ENCODE results near the gene CLEC20A. TPM values are rescaled to one million over a fixed set of nuclear protein-coding genes. Genes with fewer than 3 reads are reported as not detected.
A peak's percentile ranks its signal among the peaks of the same experiment; 100 is the strongest.

Gene CLEC20A
- polyA plus RNA-seq, 3 donors: not detected

DNA sequence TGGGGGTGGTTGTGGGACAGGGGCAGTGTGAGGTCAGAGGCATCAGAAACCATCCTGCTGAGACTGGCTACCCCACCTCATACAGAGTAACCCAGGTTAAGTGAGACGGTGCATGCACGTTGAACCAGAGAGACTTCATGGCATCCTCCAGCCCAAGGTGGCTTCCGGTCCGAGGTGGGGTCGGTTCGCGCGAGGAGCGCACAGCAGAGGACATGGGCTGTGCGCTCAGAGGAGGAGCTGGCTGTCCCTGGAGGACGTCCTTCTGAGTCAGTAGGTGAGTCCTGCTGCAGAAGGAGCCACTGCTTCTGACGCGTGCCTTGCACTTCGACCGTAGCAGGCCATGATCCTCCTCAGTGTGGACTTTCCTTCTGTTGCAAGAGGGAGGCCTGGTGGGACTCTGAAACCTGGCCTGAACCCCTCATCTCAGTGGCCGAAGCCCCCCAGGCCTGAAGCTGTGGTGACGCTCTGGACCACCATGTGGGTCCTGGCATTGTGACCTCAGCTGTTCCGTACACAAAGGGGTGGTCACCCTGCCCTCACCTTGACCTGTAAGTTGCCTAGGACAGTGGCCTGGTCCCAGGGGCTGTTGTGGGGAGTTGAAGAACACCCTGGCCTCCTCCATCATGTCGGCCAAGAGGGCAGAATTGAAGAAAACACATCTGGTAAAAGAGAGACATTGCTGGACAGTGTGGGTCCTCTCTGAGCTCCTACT is 16.0 kb upstream of the CLEC20A start, which contains the start of gene TEX35:
TEX35 (plus strand) TSS at position 544 of the 712 bp plus-strand sequence; CDS start at position 624, 80 bp downstream.
- no peak within 1 kb of the TSS for H3K4me3 ChIP-seq (replicated peaks in 1 of 3; ENCODE audit: low read depth in 2 of 3, low read length in 3 of 3)
- Mint-ChIP-seq H3K9me3 (no peaks in the 10 kb centered on the region), H3K4me3 (no peak within 1 kb of the TSS), H3K27ac (peak within 1 kb of the TSS in 1 of 7 donors; percentile 21), H3K4me1 (no peaks in the 10 kb centered on the region), H3K36me3 (no peaks in the 10 kb centered on the region), H3K27me3 (ENCODE audit: low read depth in 3 of 3) (peaks cover 0 to 1% (median 0%) of the 10 kb centered on the region in 3 donors)
- H4K20me1 ChIP-seq (ENCODE audit: insufficient read depth, low read length): no peaks in the 10 kb centered on the region
- no peak within 1 kb of the TSS for H3K9ac ChIP-seq (ENCODE audit: insufficient read depth, low read length, poor library complexity, severe bottlenecking)
- H3K27me3 ChIP-seq (ENCODE audit: control insufficient read depth in 2 of 2, insufficient read depth in 2 of 2, low read length in 2 of 2): no peaks in the 10 kb centered on the region
- intact Hi-C loops (cut with micrococcal nuclease): no loop called here
- no peak within 1 kb of the TSS for H3K4me2 ChIP-seq (replicated peaks; ENCODE audit: extremely low read depth, low read length, poor library complexity, severe bottlenecking)
- WGBS (ENCODE audit: insufficient coverage): 97% methylated on average over 19 of the region's 19 CpGs
- no peaks in the 10 kb centered on the region for H3K9me3 ChIP-seq (replicated peaks in 1 of 2; ENCODE audit: control insufficient read depth in 1 of 2, insufficient read depth in 1 of 2, low read length in 2 of 2)
- H3K36me3 ChIP-seq (replicated peaks in 1 of 2; ENCODE audit: control insufficient read depth in 1 of 2, insufficient read depth in 2 of 2, low read length in 2 of 2): no peaks in the 10 kb centered on the region
- no peak within 1 kb of the TSS for H3K27ac ChIP-seq (ENCODE audit: low read depth in 1 of 2, low read length in 2 of 2)
- TF ChIP-seq, protein P1, sequence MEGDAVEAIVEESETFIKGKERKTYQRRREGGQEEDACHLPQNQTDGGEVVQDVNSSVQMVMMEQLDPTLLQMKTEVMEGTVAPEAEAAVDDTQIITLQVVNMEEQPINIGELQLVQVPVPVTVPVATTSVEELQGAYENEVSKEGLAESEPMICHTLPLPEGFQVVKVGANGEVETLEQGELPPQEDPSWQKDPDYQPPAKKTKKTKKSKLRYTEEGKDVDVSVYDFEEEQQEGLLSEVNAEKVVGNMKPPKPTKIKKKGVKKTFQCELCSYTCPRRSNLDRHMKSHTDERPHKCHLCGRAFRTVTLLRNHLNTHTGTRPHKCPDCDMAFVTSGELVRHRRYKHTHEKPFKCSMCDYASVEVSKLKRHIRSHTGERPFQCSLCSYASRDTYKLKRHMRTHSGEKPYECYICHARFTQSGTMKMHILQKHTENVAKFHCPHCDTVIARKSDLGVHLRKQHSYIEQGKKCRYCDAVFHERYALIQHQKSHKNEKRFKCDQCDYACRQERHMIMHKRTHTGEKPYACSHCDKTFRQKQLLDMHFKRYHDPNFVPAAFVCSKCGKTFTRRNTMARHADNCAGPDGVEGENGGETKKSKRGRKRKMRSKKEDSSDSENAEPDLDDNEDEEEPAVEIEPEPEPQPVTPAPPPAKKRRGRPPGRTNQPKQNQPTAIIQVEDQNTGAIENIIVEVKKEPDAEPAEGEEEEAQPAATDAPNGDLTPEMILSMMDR (IDR thresholded peaks at IDR 0.05): no peak
- no peaks in the 10 kb centered on the region for H3K79me2 ChIP-seq (ENCODE audit: insufficient read depth, low read length)
- no peak within 1 kb of the TSS for H2AFZ ChIP-seq (ENCODE audit: insufficient read depth, low read depth, low read length, poor library complexity, severe bottlenecking)
- DNase-seq: no peak
- no peaks in the 10 kb centered on the region for H3K4me1 ChIP-seq (ENCODE audit: control insufficient read depth in 1 of 2, insufficient read depth in 2 of 2, low read length in 2 of 2)

DNA sequence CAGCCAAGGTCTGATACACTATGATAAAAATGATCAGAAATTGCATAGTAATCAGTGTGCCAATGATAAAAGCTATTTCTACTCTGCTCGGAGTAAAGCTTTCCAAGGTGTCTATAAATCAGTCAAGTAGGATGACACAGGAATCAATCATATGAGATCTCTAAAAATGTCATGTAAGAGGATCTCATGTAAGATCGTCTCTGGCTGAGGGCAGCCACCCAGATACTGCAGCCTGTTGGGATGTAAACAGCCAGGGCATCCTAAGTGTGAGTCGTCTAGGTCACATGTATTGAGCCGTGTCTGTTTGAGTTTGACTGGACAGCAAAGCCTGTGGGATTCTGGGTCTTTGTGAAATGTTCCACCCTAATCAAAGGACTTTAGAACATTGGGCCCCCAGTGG is 13.4 kb upstream of the CLEC20A start:
- no peak overlapping the region for H2AFZ ChIP-seq (ENCODE audit: insufficient read depth, low read depth, low read length, poor library complexity, severe bottlenecking)
- H3K27ac Mint-ChIP-seq: no peak overlapping the region
- no peak overlapping the region for H3K4me3 Mint-ChIP-seq
- peaks cover 0 to 1% (median 0%) of the 10 kb centered on the region in 3 donors for H3K27me3 Mint-ChIP-seq (ENCODE audit: low read depth in 3 of 3)
- intact Hi-C loops (cut with micrococcal nuclease): no loop called here
- no peak overlapping the region for H3K9ac ChIP-seq (ENCODE audit: insufficient read depth, low read length, poor library complexity, severe bottlenecking)
- no peaks in the 10 kb centered on the region for H3K79me2 ChIP-seq (ENCODE audit: insufficient read depth, low read length)
- H3K36me3 Mint-ChIP-seq: no peaks in the 10 kb centered on the region
- no peak overlapping the region for H3K4me3 ChIP-seq (replicated peaks in 1 of 3; ENCODE audit: low read depth in 2 of 3, low read length in 3 of 3)
- DNase-seq: no peak
- no peaks in the 10 kb centered on the region for H3K4me1 Mint-ChIP-seq
- no peak overlapping the region for H3K27ac ChIP-seq (ENCODE audit: low read depth in 1 of 2, low read length in 2 of 2)
- no peaks in the 10 kb centered on the region for H4K20me1 ChIP-seq (ENCODE audit: insufficient read depth, low read length)
- H3K4me1 ChIP-seq (ENCODE audit: control insufficient read depth in 1 of 2, insufficient read depth in 2 of 2, low read length in 2 of 2): no peaks in the 10 kb centered on the region
- H3K9me3 ChIP-seq (replicated peaks in 1 of 2; ENCODE audit: control insufficient read depth in 1 of 2, insufficient read depth in 1 of 2, low read length in 2 of 2): no peaks in the 10 kb centered on the region
- H3K36me3 ChIP-seq (replicated peaks in 1 of 2; ENCODE audit: control insufficient read depth in 1 of 2, insufficient read depth in 2 of 2, low read length in 2 of 2): no peaks in the 10 kb centered on the region
- H3K9me3 Mint-ChIP-seq: no peaks in the 10 kb centered on the region
- H3K27me3 ChIP-seq (ENCODE audit: control insufficient read depth in 2 of 2, insufficient read depth in 2 of 2, low read length in 2 of 2): no peaks in the 10 kb centered on the region
- TF ChIP-seq, protein P1 (IDR thresholded peaks at IDR 0.05): no peak
- no peak overlapping the region for H3K4me2 ChIP-seq (replicated peaks; ENCODE audit: extremely low read depth, low read length, poor library complexity, severe bottlenecking)
- 90% methylated on average over 2 of the region's 4 CpGs for WGBS (ENCODE audit: insufficient coverage)

Data from CD14-positive monocyte (primary cell).